ENCODE results near the gene MARCHF10.

Gene MARCHF10

DNA sequence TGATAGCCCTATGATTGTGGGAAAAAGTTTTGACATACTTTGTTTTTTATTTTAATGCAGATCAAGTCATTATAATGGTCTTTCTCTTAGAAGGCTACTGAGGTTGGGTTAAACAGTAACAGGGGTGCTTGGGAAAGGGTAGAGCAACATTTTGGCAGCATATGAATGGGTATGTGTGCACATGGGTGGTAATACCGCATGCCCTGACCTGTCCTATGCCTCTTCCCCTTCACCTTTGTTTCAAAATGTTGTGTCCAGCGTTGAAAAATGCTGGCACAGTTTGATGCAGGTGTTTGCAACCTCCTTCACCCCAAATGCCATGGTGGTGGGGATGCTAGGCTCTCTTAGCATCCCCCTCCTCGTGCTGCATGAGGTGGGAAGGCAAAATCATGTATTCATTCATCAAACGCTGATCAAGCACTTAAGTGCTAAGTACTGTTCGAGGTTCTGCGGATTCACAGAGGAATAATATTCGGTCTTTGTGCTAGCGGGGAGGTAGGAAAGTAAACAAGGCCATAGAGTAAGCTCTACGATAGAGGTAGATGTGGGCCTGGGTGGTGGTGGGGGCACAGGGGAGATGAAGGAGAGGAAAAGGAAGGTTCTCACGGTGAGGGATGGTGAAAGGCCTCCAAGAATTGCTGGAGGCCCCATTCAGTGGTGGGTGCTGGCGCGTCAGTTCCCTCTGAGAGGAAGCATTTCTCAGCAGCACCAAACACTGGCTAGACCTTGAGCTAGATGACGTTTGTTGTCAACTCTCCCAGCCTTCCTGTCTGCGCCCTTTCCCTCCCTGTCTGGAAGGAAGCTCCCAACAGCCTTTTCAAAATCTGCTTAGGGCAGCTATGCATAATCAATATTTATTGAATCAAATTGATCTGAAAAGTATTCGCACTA lies 13.3 kb upstream of the MARCHF10 start:
- H3K4me2 ChIP-seq (ENCODE audit: low read length): peak overlapping the region; percentile 10
- H3K4me1 ChIP-seq: peaks cover 45% of the 10 kb centered on the region
- H2AFZ ChIP-seq: peak overlapping the region; percentile 58
- TF ChIP-seq CTCF (IDR thresholded peaks at IDR 0.05): no peak
- H3K27me3 ChIP-seq (ENCODE audit: control insufficient read depth, insufficient read depth, low read length): no peaks in the 10 kb centered on the region
- H3K9ac ChIP-seq: no peak overlapping the region
- no peak overlapping the region for H3K4me3 ChIP-seq (ENCODE audit: low read depth, low read length)
- H3K9me3 ChIP-seq (ENCODE audit: control insufficient read depth, low read length): no peaks in the 10 kb centered on the region
- H3K79me2 ChIP-seq: no peaks in the 10 kb centered on the region
- H3K27ac ChIP-seq: peak overlapping the region; percentile 48
- no peaks in the 10 kb centered on the region for H3K36me3 ChIP-seq (ENCODE audit: control insufficient read depth, insufficient read depth, low read length)

DNA sequence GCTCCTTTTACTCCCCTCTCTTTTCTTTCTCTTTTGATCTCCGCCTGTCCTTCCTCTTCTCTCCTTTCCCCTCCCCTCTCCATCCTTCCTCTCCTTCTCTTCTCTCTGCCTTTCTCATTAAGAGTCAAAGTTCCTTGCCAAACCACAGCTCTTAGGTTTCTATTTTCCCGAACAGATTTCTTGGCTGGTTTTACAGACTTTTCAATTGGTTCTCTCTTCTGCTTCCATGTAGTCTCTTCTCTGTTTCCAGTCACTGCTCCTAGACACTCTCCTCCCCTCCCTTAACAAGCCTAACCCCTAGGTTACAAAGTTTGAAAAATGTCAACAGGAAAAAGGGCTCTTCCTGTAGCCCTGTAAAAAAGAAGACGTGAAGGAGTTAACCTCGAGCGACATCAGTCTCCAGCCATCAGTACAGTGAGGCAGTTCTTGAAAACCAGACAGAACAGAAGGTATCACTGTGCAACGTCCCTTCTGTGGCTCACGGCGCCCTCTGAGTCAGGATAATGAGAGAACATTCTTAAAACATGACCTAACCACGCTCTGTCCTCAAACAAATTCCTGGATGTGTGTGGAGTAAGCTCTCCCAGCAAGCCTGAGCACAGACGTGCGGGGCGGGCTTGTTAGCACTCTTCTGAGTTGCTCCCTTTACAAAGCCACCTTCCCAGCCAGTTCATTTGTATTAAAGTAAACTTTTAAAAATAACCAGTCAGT lies 11.6 kb upstream of the MARCHF10 start:
- peak overlapping the region; percentile 66 for H3K27ac ChIP-seq
- peak; percentile 17 for TF ChIP-seq CTCF (IDR thresholded peaks at IDR 0.05)
- H3K9ac ChIP-seq: no peak overlapping the region
- H3K4me2 ChIP-seq (ENCODE audit: low read length): peak overlapping the region; percentile 54
- no peaks in the 10 kb centered on the region for H3K79me2 ChIP-seq
- no peaks in the 10 kb centered on the region for H3K27me3 ChIP-seq (ENCODE audit: control insufficient read depth, insufficient read depth, low read length)
- peak overlapping the region; percentile 74 for H2AFZ ChIP-seq
- no peaks in the 10 kb centered on the region for H3K36me3 ChIP-seq (ENCODE audit: control insufficient read depth, insufficient read depth, low read length)
- peaks cover 44% of the 10 kb centered on the region for H3K4me1 ChIP-seq
- no peaks in the 10 kb centered on the region for H3K9me3 ChIP-seq (ENCODE audit: control insufficient read depth, low read length)
- H3K4me3 ChIP-seq (ENCODE audit: low read depth, low read length): peak overlapping the region; percentile 27

GRCh38 chr17:62818526-62818925 lies 10.4 kb upstream of the MARCHF10 start:
- H3K9me3 ChIP-seq (ENCODE audit: control insufficient read depth, low read length): peaks cover 3% of the 10 kb centered on the region
- no peaks in the 10 kb centered on the region for H3K27me3 ChIP-seq (ENCODE audit: control insufficient read depth, insufficient read depth, low read length)
- H3K4me3 ChIP-seq (ENCODE audit: low read depth, low read length): no peak overlapping the region
- no peak overlapping the region for H3K4me2 ChIP-seq (ENCODE audit: low read length)
- no peak overlapping the region for H3K27ac ChIP-seq
- peaks cover 41% of the 10 kb centered on the region for H3K4me1 ChIP-seq
- no peak for TF ChIP-seq CTCF (IDR thresholded peaks at IDR 0.05)
- H2AFZ ChIP-seq: no peak overlapping the region
- no peaks in the 10 kb centered on the region for H3K79me2 ChIP-seq
- no peak overlapping the region for H3K9ac ChIP-seq
- no peaks in the 10 kb centered on the region for H3K36me3 ChIP-seq (ENCODE audit: control insufficient read depth, insufficient read depth, low read length)

GRCh38 chr17:62816282-62816839 lies 8.2 kb upstream of the MARCHF10 start:
- Histone ChIP-seq H3K27me3 (ENCODE audit: control insufficient read depth, insufficient read depth, low read length) (no peaks in the 10 kb centered on the region), H3K27ac (peak overlapping the region; percentile 42)

More at GRCh38 chr17:62816282-62816839, 8.2 kb upstream of the MARCHF10 start:
- peak overlapping the region; percentile 60 for H2AFZ ChIP-seq
- peaks cover 28% of the 10 kb centered on the region for H3K4me1 ChIP-seq
- H3K9me3 ChIP-seq (ENCODE audit: control insufficient read depth, low read length): peaks cover 3% of the 10 kb centered on the region
- H3K9ac ChIP-seq: no peak overlapping the region
- no peaks in the 10 kb centered on the region for H3K79me2 ChIP-seq
- no peak overlapping the region for H3K4me3 ChIP-seq (ENCODE audit: low read depth, low read length)
- TF ChIP-seq CTCF (IDR thresholded peaks at IDR 0.05): no peak
- no peaks in the 10 kb centered on the region for H3K36me3 ChIP-seq (ENCODE audit: control insufficient read depth, insufficient read depth, low read length)
- peak overlapping the region; percentile 18 for H3K4me2 ChIP-seq (ENCODE audit: low read length)
